HTR-8/SVneo (cell line): ENCODE data around the gene ANKMY2.
"Not testable (repeated sequence)": the region's sequence is repeated elsewhere in the genome, so short reads cannot be mapped to it uniquely, and the experiment has no call there.

Experiments
- DNase-seq: peaks from one replicate; pipeline ENCODE4 v3.0.0; 2011; ENCODE audit warnings: low spot score, mixed read lengths; ENCODE audit not compliant: insufficient read length
- FAIRE-seq: peaks from 2 replicates; lab custom pipeline; 2011; peaks lifted over from hg19 to GRCh38; lab: Jason Lieb, UNC

Gene ANKMY2

DNA sequence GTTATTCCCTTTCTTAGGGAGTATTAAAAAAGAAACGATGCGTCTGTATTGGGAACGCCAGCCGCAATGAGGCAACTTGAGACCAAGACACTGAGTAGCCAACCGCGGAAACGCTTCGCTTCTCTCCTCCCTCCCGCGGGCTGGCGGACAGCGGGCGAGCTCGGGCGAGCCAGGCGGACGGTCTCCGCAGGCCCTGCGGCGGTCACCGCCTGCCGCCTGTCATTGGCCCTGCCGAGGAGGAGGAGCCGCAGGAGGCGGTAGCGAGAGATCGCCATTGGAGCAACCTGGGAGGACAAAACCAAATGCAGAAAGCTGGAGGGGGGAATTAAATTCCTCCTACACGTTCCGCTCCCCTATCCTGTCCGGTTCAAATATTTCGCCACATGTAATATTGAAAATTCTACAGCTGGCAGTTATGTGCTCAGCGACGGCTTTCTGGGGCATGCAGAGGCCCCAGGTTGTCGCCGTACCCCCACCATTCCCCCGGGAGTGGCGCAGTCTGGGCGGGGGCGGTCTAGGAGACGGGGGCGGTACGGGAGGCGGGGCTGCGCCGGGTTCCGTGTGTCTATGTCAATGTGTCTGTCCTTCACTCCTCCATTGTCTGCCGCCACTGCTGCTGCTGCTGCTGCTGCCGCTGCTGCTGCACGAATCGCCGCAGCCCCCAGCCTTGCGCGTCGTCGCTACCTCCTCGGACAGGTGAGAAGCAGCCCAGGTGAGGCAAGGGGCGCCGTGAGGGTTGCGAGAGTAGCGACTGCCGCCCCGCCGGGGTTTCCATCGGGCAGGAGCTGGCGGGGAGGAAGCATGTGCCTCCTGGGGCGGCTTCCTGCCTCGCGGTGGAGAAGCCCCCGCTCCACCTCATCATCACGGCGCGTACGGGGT lies at the start of gene ANKMY2, which contains the start of gene BZW2:
Gene ANKMY2, minus strand, starts transcription at position 162 of the 879 bp plus-strand sequence. CDS start 181 bp downstream, outside the sequence.
Gene BZW2, plus strand, starts transcription at position 589 of the 879 bp plus-strand sequence. CDS start 19,263 bp downstream, outside the sequence.
- DNase-seq (peak; percentile 91), FAIRE-seq (peak; percentile 87)

DNA sequence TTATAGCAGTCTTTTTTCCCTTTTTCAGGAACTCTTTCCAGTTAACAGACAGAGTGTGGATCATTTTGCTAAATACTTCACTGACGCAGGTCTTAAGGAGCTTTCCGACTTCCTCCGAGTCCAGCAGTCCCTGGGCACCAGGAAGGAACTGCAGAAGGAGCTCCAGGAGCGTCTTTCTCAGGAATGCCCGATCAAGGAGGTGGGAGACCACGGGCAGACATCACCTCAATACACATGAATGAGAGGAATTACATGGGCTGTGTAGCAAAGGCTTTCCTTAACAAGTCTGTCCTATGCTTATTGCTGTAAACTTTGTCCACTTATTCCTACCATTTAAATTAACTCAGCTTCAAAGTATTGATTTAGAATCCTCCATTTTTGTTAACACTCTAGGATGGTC lies 49.3 kb upstream of the ANKMY2 start:
- DNase-seq (no peak), FAIRE-seq (no peak)

DNA sequence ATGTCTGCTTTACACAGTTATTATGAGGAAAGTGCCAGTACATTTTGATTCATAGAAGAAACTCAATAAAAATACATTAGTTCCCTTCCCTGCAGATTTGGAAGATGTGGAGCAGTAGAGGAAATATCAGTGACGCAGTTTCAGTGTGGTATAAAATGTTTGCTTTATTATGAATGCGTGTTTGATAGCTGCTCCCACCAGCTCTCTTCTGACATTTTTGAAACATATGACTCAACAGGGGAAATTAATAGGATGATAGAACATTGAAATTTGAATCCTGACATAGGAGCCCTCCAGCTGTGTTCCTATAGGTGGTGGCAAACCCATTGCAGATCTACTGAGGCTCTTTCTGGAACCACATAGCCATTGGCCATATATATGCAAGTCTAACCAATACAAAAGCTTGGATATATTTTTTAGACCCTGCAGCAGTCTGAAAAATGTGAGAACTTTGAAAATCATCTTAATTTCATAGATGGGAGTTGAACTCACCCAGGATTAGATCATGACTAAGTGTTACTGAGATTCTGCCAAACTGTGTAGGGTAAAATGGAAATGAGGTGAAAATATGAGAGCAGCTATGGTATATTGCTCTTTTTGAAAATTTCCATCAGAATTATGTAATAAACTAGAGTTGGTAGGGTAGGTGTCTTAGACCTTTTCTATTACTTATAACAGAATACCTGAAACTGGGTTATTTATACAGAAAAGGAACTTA lies 48.2 kb upstream of the ANKMY2 start:
- FAIRE-seq, result no peak
- no peak for DNase-seq

DNA sequence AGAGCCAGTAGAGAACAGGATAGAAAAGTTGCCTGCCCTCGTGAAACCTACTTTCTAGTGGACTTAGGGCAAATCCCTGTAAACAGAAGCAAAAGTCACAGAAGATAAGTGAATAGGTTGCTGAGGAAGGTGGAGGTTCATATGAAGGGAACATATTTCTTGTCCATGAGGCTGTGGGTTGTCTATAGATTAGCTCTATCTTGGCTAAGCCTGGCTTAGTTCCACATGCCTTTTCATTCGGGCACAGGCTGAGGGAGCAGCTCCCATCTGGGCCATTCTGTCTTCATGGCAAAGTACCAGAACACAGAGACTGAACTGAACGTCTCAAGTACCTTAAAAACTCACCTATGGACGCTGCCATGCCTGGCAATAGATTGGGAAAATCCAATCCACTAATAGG lies 45.7 kb upstream of the ANKMY2 start:
- no peak for FAIRE-seq
- DNase-seq, result no peak

DNA sequence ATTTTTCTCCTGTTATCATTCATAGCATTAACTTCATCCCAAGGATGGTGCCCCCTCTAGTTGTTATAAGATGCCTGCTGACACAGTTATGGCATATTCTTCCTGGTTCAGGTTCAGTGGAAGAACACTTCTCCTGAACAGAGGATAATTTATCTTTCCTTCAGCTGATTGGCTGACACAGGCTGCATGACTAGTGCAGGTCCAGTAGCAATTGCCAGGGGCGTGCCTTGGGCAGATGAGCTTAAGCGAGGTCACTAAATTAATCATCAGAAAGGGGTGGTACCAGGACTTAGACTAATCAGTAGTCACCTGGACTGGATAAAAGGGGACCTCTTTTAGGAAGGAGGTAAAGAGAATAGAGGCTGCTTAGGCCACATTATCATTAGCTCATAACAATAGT lies 42.7 kb upstream of the ANKMY2 start:
- DNase-seq (peak; percentile 14), FAIRE-seq (no peak)

DNA sequence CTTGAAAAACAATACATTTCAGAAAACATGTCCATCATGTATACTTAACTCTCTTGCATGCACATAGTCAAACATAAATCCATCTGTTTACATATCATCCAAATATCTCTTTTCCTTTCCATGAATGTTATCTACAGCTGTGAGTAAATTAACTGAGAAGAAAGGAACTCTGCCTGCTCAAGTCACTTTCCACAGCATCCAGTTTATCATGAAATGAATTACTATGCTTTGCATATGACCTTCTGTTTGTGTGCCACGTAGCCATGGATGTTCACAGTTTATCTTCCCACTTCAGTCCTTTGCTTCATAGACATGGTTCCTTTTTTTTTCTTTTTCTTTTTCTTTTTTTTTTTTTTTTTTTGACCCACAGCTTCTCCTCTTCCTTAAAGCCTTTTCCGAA lies 40.0 kb upstream of the ANKMY2 start:
- FAIRE-seq (no peak), DNase-seq (no peak)

DNA sequence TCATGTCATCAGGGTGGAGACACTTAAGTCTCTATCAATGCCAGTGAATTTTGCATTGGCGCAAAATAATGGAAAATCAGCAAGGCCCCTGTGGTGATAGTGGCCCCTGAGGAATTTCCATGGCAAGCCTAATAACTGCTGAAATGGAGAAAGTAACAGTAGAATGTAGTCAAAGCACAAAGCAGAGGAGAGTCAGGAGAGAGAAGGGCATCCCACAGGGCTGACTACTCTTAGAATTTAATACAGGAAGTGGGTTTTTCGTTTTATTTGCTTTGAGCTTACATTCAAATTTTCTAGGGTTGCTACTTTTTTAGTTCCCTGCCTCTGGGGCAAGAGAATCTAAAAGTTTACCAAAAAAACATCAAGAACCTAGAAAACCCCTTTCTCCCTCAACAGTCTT lies 39.4 kb upstream of the ANKMY2 start:
- DNase-seq, result no peak
- FAIRE-seq, result no peak

DNA sequence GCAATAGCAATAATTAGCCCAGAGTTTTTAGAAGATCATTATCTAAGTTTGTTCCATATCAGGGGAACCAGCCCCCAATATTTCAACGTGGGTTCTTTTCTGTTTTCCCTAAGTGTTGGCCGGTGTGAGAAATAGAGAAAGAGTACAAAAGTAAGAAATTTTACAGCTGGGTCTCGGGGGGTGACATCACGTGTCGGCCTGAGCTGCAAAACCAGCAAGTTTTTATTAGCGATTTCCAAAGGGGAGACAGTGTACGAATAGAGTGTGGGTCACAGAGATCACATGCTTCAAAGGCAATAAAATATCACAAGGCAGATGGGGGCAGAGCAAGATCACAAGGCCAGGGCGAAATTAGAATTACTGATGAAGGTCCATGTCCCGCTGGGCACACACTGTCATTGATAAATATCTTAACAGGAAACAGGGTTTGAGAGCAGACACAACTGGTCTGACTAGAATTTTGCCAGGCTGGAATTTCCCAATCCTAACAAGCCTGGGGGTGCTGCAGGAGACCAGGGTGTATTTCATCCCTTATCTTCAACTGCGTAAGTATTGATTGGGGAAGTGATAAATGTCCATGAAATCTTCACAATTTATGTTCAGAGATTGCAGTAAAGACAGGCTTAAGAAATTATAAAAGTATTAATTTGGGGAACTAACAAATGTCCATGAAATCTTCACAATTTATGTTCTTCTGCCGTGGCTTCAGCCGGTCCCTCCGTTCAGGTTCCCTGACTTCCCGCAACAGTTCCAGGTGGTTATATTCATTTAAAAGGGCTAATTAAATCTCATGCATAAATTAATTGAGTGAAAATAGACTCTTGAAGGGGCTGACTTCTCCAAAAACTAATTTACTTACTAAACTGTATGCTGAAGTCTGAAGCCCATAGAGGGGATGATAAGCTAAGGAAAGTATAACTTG lies 33.4 kb upstream of the ANKMY2 start:
- not testable (repeated sequence) for FAIRE-seq

DNA sequence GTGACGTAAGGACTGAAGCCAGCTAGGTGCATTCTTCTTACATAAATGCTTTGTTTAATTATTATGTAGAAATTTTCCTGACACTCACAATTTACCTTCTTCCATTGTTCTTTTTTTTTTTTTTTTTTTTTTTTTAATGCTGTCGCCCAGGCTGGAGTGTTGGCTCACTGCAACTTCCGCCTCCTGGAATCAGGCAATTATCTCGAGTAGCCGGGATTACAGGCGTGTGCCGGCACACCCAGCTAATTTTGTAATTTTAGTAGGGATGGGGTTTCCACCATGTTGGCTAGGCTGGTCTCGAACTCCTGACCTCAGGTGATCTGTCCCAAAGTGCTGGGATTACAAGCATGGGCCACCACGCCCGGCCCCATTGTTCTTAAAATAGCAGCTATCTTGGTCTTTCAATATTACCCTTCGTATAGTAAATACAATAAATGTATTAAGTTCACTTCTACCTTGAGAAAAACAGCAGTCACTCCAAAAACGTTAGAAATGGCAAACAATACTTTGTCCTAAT lies 32.5 kb upstream of the ANKMY2 start:
- FAIRE-seq, result no peak

More for the DNA sequence above, 33.4 kb upstream of the ANKMY2 start:
- not testable (repeated sequence) for DNase-seq

DNA sequence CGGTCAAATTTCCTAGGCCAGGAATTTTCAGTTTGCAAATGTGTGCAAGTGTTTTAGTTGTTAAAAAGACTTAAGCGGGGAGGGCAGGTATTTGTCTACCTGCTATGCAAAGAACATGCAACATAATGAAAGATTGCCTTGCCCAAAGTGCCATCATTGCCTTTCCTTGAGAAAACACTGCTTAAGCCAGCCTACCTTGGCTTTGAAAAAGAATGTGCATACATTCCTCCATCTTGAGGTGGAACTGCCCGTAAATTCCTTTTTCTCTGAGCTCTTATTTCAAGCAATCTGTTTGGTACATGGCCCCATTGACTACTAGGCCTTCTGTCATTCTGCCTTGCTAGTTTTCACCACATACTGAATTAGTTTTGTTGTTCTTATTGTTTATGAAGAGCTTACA lies 29.7 kb upstream of the ANKMY2 start:
- FAIRE-seq (no peak), DNase-seq (no peak)

More for the DNA sequence above, 32.5 kb upstream of the ANKMY2 start:
- no peak for DNase-seq

DNA sequence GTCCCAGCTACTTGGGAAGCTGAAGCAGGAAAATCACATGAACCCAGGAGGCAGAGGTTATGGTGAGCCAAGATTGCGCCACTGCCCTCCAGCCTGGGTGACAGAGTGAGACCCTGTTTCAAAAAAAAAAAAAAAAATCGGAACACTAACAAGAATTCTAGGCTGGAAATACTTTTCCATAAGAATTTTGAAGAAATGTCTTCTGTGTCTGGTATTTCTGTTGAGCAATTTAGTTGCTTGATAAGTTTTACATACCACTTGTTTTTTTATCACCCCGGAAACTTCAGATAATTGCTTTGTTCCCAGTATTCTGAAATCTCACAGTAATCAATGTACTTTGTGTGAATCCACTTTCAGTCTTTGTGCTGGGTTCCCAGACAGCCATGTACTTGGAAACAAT lies 26.3 kb upstream of the ANKMY2 start:
- no peak for FAIRE-seq
- DNase-seq, result no peak

DNA sequence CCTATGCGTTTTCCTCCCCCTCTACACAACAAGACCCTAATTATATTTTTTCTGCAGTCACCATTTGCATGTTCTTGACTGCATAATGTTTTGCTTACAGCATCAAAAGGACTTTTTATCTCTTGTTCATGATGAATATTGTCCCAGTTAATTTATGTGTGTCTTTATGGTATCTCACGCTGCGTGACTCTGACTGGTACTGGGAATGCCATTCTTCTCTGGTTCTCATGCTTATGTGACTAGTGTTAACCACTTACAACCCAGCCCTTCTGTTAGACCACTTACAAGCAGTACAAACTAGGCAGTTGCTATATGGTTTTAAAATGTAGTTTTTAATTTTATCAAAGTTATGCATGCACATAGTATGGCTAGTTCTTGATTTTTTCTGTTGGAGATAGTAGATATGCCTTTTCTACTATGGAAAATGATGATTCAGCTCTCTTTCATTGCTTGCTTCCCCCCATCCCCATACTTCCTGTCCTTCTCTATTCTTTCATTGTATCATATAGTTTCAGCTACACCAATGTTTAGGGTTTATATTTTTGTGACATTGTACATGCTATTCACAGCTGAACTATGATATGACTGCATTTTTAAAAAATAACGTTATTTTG lies 25.3 kb upstream of the ANKMY2 start:
- FAIRE-seq (no peak), DNase-seq (no peak)

DNA sequence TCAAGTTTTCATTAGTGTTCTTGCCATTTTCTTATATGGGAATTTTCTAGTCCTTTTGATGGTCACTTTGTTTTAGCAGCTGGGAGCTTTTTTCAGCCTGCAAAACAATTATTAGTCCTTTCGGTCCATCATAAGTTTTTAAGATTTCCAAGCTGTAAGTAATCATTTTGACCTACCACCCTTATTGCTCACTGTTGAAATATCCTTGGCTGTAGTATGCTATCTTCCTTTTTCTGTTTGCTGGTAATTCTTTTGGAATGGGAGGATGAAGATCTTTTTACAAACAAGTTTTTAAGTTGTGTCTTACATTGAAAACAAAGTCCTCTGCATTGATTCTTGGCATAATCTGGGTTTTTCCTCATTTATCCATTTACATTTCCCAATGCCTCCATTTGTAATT lies 24.5 kb upstream of the ANKMY2 start:
- DNase-seq, result no peak
- no peak for FAIRE-seq

DNA sequence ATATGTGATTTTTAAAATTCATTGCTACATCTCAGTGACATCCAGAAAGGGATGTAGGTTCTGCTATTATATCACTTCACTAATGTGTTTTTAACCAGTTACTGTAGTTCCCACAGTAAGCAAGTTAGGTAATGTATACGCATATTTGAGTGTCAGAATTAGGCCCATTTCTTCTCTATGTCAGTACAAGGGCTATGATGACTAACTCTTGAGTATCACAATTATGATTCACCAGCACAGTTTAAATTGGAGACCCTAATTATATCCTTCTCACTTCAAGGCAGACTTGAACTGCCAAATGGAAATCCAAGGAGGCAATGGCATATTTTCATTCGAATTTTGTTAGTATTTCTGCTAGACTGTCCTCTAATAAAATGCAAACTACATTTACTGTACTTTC lies 24.0 kb upstream of the ANKMY2 start:
- FAIRE-seq, result no peak
- no peak for DNase-seq

DNA sequence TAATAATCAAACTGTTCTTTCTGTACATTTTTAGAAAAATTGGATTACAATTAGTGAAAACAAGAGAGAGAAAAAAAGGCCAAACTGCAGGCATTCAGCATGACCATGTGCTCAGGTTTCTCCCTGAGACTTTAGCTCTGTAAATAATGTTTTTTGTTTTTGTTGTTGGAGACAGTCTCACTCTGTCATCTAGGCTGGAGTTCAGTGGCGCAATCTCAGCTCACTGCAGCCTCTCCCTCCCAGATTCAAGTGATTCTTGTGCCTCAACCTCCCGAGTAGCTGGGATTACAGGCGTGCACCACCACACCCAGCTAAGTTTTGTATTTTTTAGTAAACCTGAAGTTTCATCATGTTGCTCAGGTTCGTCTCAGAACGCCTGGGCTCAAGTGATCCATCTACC lies 23.4 kb upstream of the ANKMY2 start:
- FAIRE-seq, result no peak
- no peak for DNase-seq

DNA sequence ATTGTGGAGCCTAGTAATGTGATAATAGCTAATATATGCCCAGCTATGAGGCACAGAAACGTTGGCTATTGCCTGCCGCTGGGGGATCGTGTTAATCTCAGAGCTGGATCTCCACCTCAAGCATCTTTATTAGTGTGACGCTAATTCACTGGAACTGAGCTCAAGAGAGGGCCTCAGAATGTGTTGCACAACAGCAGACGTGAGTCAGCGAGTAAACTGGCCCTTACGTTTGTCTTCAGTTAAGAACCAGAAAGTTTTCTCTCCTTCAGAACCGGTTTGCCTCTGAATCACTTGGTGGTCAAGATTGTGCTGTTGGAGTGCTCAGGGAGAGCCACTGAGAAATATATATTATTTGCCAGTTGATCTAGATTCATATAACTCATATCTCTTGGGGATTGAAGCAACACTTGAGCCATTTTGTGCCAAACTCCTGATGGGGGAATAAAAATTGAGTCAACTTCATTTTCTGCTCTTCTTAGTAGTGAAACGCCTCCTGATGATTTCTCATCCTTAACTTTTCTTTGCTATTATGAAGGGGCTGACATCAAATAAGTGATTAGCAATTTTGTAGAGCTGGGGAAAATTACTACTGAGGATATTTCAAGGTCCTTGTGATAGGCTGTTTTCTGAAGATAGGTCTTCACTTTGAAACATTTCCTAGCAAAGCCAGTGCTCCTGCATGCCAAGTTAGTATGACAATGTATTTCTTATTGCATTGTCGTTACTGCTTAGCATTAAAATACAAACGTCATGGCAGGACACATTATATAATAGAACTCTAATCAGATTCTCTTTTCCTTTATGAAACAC lies 22.7 kb upstream of the ANKMY2 start:
- peak; percentile 87 for DNase-seq

DNA sequence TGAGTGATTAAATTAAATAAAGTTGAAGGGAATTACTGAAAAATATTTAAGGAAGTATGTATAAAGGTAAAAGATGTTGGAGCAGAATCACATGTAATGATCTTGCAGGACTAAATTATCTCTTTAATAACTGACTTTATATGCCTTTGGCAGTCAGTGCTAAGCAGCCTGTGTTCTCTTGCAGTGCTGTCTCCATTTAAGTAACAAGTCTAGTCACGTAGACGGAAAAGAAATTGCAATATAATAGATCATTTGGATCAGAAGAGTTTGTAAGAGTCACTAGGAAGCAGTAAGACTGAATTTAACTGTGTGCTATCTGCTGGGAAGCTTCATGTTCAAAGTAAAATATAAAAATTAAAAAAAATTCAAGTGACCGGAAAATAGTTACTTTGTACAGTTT lies 21.8 kb upstream of the ANKMY2 start:
- FAIRE-seq (no peak), DNase-seq (no peak)

More for the DNA sequence above, 22.7 kb upstream of the ANKMY2 start:
- FAIRE-seq, result peak; percentile 91

DNA sequence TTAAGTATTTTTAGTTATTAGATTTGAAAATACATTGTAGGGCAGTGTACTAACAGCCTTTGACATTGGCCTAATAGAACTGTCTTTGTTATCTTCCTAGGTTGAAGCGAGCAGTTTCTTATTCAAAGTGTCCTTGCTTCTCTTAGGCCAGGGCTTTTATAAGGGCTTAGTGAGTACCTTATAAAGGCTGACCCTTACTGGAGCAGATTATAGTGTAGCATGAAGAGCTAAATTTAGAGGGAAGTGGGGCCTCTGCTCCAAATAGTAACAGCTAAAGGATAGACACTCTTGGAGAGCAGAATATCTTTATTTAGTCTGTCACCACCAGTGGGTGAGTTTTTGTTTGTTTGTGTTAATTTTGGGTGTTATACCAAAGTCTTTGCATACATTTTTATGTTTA lies 16.4 kb upstream of the ANKMY2 start:
- FAIRE-seq (no peak), DNase-seq (no peak)
